Endothelial cell of umbilical vein (primary cell): ENCODE data around the gene COL13A1. TPM values are rescaled to one million over a fixed set of nuclear protein-coding genes. Genes with fewer than 3 reads are reported as not detected.

ENCODE experiments used
- BruUV-seq: library from RNA; stranded (reverse); fragments of 400-500 nt; replicated peaks from 2 replicates; lab custom pipeline; 2021; lab: Mats Ljungman, UMichigan
- CTCF ChIA-PET: fragments of 300-600, 350-600 bp; sonication (Branson Sonifier 250); formaldehyde crosslinking; loops from one replicate; lab custom pipeline; 2021; ENCODE audit warnings: antibody characterized with exemption, inconsistent platforms; lab: Charles Lee
- POLR2A ChIA-PET: fragments of 300-600, 350-600 bp; sonication (Branson Sonifier 250); formaldehyde crosslinking; loops from one replicate; lab custom pipeline; 2021; ENCODE audit warnings: antibody characterized with exemption, inconsistent platforms; lab: Charles Lee
- DNase-seq: peaks from one replicate; pipeline ENCODE4 v3.0.0-alpha.2; 2011; ENCODE audit warnings: low read depth, low spot score
- FAIRE-seq: peaks from 2 replicates; lab custom pipeline; 2011; peaks lifted over from hg19 to GRCh38; lab: Jason Lieb, UNC
- H2AFZ ChIP-seq: 2 replicates; pipeline ENCODE4 v1.6.0; 2012; ENCODE audit warnings: low read depth, low read length, control low read depth, inconsistent platforms
- H3K27ac ChIP-seq: 2 replicates; pipeline ENCODE4 v1.5.1; 2011; ENCODE audit warnings: low read depth, mild to moderate bottlenecking, control low read depth, low read length, moderate library complexity; ENCODE audit not compliant: insufficient read depth
- H3K27me3 ChIP-seq, 2 experiments: 2 replicates each; pipeline versions ENCODE4 v1.6.0 to v1.6.1; 2011; ENCODE audit warnings: low read length in 2 of 2, mixed read lengths in 1 of 2; ENCODE audit not compliant: control insufficient read depth in 2 of 2, insufficient read depth in 2 of 2
- H3K36me3 ChIP-seq, 2 experiments: 2 replicates in 1 of 2; 3 replicates in 1 of 2; pipeline ENCODE4 v1.5.1; 2011; ENCODE audit warnings: low read length in 2 of 2, mild to moderate bottlenecking in 1 of 2, moderate library complexity in 1 of 2; ENCODE audit not compliant: control insufficient read depth in 2 of 2, insufficient read depth in 2 of 2; ENCODE audit errors: extremely low read depth in 1 of 2
- H3K4me1 ChIP-seq: 3 replicates; pipeline ENCODE4 v1.5.1; 2011; ENCODE audit warnings: mild to moderate bottlenecking, low read length; ENCODE audit not compliant: control insufficient read depth, insufficient read depth; ENCODE audit errors: extremely low read depth
- H3K4me2 ChIP-seq: 2 replicates; pipeline ENCODE4 v1.6.1; 2011; ENCODE audit warnings: low read length, control low read depth, mixed read lengths; ENCODE audit not compliant: insufficient read depth
- H3K4me3 ChIP-seq, 3 experiments: fragments of 200-600 bp in 1 of 3; sonication (generic), shearing (Covaris generic) in 1 of 3; replicated peaks in 1 of 3; 2 replicates each; pipeline ENCODE4 v1.5.1; 2011 to 2016; ENCODE audit warnings: control low read depth in 3 of 3, low read length in 3 of 3, mild to moderate bottlenecking in 2 of 3, inconsistent platforms in 1 of 3, low read depth in 1 of 3, moderate library complexity in 1 of 3; ENCODE audit not compliant: insufficient read depth in 1 of 3
- H3K79me2 ChIP-seq: 2 replicates; pipeline ENCODE4 v1.6.0; 2012; ENCODE audit warnings: low read length, inconsistent platforms; ENCODE audit not compliant: control insufficient read depth, insufficient read depth
- H3K9ac ChIP-seq: replicated peaks from 2 replicates; pipeline ENCODE3; 2011; ENCODE audit warnings: low read length, control low read depth; ENCODE audit not compliant: insufficient read depth; ENCODE audit errors: extremely low read depth
- H3K9me1 ChIP-seq: replicated peaks from 3 replicates; pipeline ENCODE4 v1.6.0; 2011; ENCODE audit warnings: mild to moderate bottlenecking, low read length; ENCODE audit not compliant: control insufficient read depth, insufficient read depth; ENCODE audit errors: extremely low read depth
- H3K9me3 ChIP-seq: replicated peaks from 2 replicates; pipeline ENCODE4 v1.5.1; 2012; ENCODE audit warnings: low read length, inconsistent platforms; ENCODE audit not compliant: control insufficient read depth, insufficient read depth
- H4K20me1 ChIP-seq: replicated peaks from 2 replicates; pipeline ENCODE3; 2011; ENCODE audit warnings: mild to moderate bottlenecking, low read length; ENCODE audit not compliant: control insufficient read depth, insufficient read depth; ENCODE audit errors: extremely low read depth
- JUN ChIP-seq: IDR thresholded peaks from 2 replicates; pipeline ENCODE4 v1.6.1; 2011; ENCODE audit warnings: borderline replicate concordance, low read depth; ENCODE audit not compliant: insufficient read length, insufficient read depth
- dilution Hi-C: fragments of 300-500 bp; cut with MboI; formaldehyde crosslinking; loops from one replicate; pipeline ENCODE4 v1.15.0; 2019; ENCODE audit warnings: low sequenced_read_pairs; ENCODE audit not compliant: extremely low pct_ligation_motif_present
- intact Hi-C: fragments of 100-400 bp; cut with micrococcal nuclease; formaldehyde crosslinking; loops from one replicate; pipeline ENCODE4 v1.10.0; 2022
- polyA plus RNA-seq, 4 experiments: library from polyadenylated mRNA; depleted of rRNA in 3 of 4; stranded (reverse) in 3 of 4; unstranded in 1 of 4; fragments of >200 nt; gene quantifications; 2 replicates each; pipeline versions ENCODE4 v1.2.1 to v1.2.3, GENCODE V29; 2011 to 2012; ENCODE audit warnings: missing spikeins in 1 of 4
- total RNA-seq: library from RNA; stranded (reverse); gene quantifications from 2 replicates; pipeline ENCODE4 v1.2.3, GENCODE V29; 2021
- TF ChIP-seq, protein P1 (sequence below): IDR thresholded peaks from 2 replicates; pipeline ENCODE4 v1.6.1; 2011; ENCODE audit not compliant: insufficient read depth, insufficient read length
- TF ChIP-seq, protein P2 (sequence below), 2 donors: IDR thresholded peaks; 1 replicate in 1 of 2; 2 replicates in 1 of 2; pipeline ENCODE4 v1.5.1; 2011; ENCODE audit warnings: low read length in 2 of 2, mild to moderate bottlenecking in 2 of 2, moderate library complexity in 2 of 2, control low read depth in 1 of 2, inconsistent platforms in 1 of 2, low read depth in 1 of 2; ENCODE audit not compliant: insufficient read depth in 1 of 2; ENCODE audit errors: extremely low read depth in 1 of 2

The COL13A1 gene
- total and polyA plus RNA-seq, 2 donors (not counting 3 experiments of a cell fraction or from before 2014, with no cell fraction given): 21.4 to 47.5 TPM

DNA sequence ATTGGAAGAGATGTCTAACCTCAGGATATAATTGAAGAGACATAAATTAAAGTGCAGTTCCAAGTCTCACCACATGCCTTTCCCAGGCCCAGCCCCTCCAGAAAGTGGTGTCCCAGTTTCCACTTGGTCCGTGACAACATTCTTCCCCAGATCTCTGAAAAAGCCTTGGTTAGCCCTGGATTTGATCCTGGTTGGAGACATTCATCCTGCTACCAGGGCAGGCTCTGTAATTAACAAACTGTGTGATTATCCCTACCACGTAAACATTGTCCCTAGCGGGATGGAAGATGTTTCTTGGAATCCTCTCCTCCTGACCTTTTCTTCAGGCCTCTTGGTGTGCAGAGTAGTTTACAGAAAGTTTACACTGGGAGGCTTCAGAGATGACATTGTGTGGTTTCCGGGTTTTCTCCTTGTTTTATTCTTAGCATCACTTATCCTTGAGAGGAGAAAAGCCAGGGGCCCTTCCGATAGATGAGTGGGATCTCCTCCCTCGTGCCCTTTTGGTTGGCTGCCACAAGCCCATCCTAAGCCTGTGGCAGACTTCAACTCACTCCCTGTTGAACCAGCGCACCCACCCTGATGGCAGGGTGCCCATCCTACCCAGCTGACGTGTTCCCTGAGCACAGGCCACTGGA is 83.8 kb downstream of the COL13A1 start:
- H3K4me3 ChIP-seq: no peak overlapping the region
- H3K27me3 ChIP-seq: no peaks in the 10 kb centered on the region
- no peaks in the 10 kb centered on the region for H3K9me3 ChIP-seq
- DNase-seq (no peak), FAIRE-seq (no peak)
- H3K79me2 ChIP-seq: no peaks in the 10 kb centered on the region
- BruUV-seq: no TSS peak
- POLR2A ChIA-PET: no interaction called here
- H3K4me2 ChIP-seq: no peak overlapping the region
- H3K4me1 ChIP-seq: no peaks in the 10 kb centered on the region
- CTCF ChIA-PET: interaction anchor here (0.8 kb wide), 1 partner anchor 15 kb away, joined by 3 read pairs; no protein-coding TSS in a partner anchor
- no peaks in the 10 kb centered on the region for H4K20me1 ChIP-seq
- dilution Hi-C loops: no loop called here
- no peaks in the 10 kb centered on the region for H3K9me1 ChIP-seq
- H3K27ac ChIP-seq: no peak overlapping the region
- H2AFZ ChIP-seq: no peak overlapping the region
- no peak for TF ChIP-seq JUN
- TF ChIP-seq, protein P1, sequence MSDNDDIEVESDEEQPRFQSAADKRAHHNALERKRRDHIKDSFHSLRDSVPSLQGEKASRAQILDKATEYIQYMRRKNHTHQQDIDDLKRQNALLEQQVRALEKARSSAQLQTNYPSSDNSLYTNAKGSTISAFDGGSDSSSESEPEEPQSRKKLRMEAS: no peak
- TF ChIP-seq, protein P2, sequence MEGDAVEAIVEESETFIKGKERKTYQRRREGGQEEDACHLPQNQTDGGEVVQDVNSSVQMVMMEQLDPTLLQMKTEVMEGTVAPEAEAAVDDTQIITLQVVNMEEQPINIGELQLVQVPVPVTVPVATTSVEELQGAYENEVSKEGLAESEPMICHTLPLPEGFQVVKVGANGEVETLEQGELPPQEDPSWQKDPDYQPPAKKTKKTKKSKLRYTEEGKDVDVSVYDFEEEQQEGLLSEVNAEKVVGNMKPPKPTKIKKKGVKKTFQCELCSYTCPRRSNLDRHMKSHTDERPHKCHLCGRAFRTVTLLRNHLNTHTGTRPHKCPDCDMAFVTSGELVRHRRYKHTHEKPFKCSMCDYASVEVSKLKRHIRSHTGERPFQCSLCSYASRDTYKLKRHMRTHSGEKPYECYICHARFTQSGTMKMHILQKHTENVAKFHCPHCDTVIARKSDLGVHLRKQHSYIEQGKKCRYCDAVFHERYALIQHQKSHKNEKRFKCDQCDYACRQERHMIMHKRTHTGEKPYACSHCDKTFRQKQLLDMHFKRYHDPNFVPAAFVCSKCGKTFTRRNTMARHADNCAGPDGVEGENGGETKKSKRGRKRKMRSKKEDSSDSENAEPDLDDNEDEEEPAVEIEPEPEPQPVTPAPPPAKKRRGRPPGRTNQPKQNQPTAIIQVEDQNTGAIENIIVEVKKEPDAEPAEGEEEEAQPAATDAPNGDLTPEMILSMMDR (IDR thresholded peaks at IDR 0.05; ENCODE audit: extremely low read depth in 1 of 2, insufficient read depth in 1 of 2, low read depth in 1 of 2, low read length in 2 of 2): peak; percentile 11 to 29
- H3K36me3 ChIP-seq: no peaks in the 10 kb centered on the region
- H3K9ac ChIP-seq: no peak overlapping the region
- intact Hi-C loops: no loop called here
